D341Med (cell line): ENCODE data around the gene SUCLG2.
"Not testable (repeated sequence)": the region's sequence is repeated elsewhere in the genome, so short reads cannot be mapped to it uniquely, and the experiment has no call there.

Experiments used
- DNase-seq: peaks from one replicate; pipeline ENCODE4 v3.0.0; 2012; ENCODE audit warnings: low spot score

The SUCLG2 gene

GRCh38 chr3:67608034-67608433, 46.4 kb downstream of the SUCLG2 start:
- no peak for DNase-seq

GRCh38 chr3:67605377-67605776, 49.0 kb downstream of the SUCLG2 start:
- no peak for DNase-seq

- DNase-seq: no peak
These were observed 51.6 kb downstream of the SUCLG2 start for GRCh38 chr3:67602816-67603215.

- no peak for DNase-seq
These were observed 52.3 kb downstream of the SUCLG2 start for GRCh38 chr3:67601919-67602608.

GRCh38 chr3:67601385-67601784, 53.0 kb downstream of the SUCLG2 start:
- DNase-seq: no peak

- no peak for DNase-seq
These were observed 54.6 kb downstream of the SUCLG2 start for GRCh38 chr3:67599821-67600220.

GRCh38 chr3:67598814-67599556, 55.4 kb downstream of the SUCLG2 start:
- no peak for DNase-seq

- DNase-seq: no peak
These were observed 59.0 kb downstream of the SUCLG2 start for GRCh38 chr3:67595424-67595823.

GRCh38 chr3:67593761-67594234, 60.6 kb downstream of the SUCLG2 start:
- DNase-seq: no peak

GRCh38 chr3:67592057-67592456, 62.4 kb downstream of the SUCLG2 start:
- no peak for DNase-seq

- no peak for DNase-seq
These were observed 66.6 kb downstream of the SUCLG2 start for GRCh38 chr3:67587811-67588210.

- no peak for DNase-seq
These were observed 67.1 kb downstream of the SUCLG2 start for GRCh38 chr3:67587301-67587700.

- DNase-seq: not testable (repeated sequence)
These were observed 69.8 kb downstream of the SUCLG2 start for GRCh38 chr3:67584608-67585007.

- DNase-seq: no peak
These were observed 73.9 kb downstream of the SUCLG2 start for GRCh38 chr3:67580430-67581000.

- no peak for DNase-seq
These were observed 76.0 kb downstream of the SUCLG2 start for GRCh38 chr3:67578416-67578815.

GRCh38 chr3:67576441-67576840, 78.0 kb downstream of the SUCLG2 start:
- no peak for DNase-seq

GRCh38 chr3:67569324-67569723, 85.1 kb downstream of the SUCLG2 start:
- no peak for DNase-seq

GRCh38 chr3:67567893-67568292, 86.5 kb downstream of the SUCLG2 start:
- no peak for DNase-seq

- no peak for DNase-seq
These were observed 89.4 kb downstream of the SUCLG2 start for GRCh38 chr3:67564973-67565372.

- no peak for DNase-seq
These were observed 90.4 kb downstream of the SUCLG2 start for GRCh38 chr3:67564008-67564407.

GRCh38 chr3:67561667-67562394, 92.6 kb downstream of the SUCLG2 start:
- no peak for DNase-seq

- no peak for DNase-seq
These were observed 93.1 kb downstream of the SUCLG2 start for GRCh38 chr3:67561266-67561665.
